ENCODE data around the gene LINC00237. TPM values are rescaled to one million over a fixed set of nuclear protein-coding genes. Genes with fewer than 3 reads are reported as not detected.

The LINC00237 gene
- total and polyA plus RNA-seq, 2 experiments from 2014 or later: 0.31 to 2.0 TPM

DNA sequence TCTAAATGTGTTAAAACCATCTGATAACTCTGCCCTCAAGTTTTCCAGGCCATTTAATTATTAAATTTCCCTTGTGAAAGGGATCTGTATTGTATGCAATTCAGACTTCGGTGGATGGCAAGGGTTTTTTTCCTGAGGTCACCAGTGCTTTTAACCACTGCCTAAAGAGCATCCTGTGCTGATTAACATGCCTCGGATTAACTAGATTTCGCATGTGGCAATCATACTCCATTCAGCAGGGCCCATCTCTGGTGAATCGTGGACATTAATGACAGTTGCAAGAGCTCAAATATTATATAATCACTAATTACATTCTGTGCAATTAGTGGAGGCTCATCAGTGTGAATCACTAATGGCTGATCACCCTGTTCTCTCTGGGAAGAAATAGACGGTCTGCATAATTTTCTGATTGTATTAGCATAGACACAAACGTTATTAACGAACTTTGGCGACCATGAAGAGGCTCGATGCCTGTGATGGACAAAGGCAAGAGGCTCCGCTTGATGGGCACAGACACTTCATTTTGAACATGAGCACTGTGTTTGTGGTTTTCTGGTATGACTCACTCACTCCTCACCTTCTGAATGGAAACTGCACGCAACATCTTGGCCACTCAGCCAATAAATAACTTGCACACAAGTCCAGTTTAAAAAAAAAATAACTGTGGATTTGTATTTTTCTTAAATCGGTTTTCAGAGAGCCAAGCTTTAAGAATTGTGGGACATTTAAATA is 31.4 kb downstream of the LINC00237 start:
- Mint-ChIP-seq H3K4me1 (0 out of 3 replicates have a peak, but pooled peaks cover 3% of the 10 kb centered on the region), H3K27me3 (ENCODE audit: insufficient read depth, low read depth, poor library complexity) (peaks cover 6% of the 10 kb centered on the region), H3K4me3 (no peak overlapping the region), H3K9me3 (no peaks in the 10 kb centered on the region), H3K36me3 (ENCODE audit: low read depth) (no peaks in the 10 kb centered on the region), H3K27ac (no peak overlapping the region)
- Histone ChIP-seq H3K4me1 (ENCODE audit: insufficient read depth) (no peaks in the 10 kb centered on the region), H3K79me2 (replicated peaks; ENCODE audit: insufficient read depth) (no peaks in the 10 kb centered on the region), H2AFZ (no peak overlapping the region; the same call in 1 of the 2 replicates), H3K4me2 (no peak overlapping the region), H3K9me2 (ENCODE audit: insufficient read depth) (no peaks in the 10 kb centered on the region), H3K27ac (ENCODE audit: low read depth) (no peak overlapping the region), H3K36me3 (ENCODE audit: insufficient read depth) (no peaks in the 10 kb centered on the region), H3F3A (replicated peaks; ENCODE audit: low read depth) (no peaks in the 10 kb centered on the region), H3K27me3 (ENCODE audit: insufficient read depth) (no peaks in the 10 kb centered on the region), H4K20me1 (replicated peaks; ENCODE audit: insufficient read depth) (no peaks in the 10 kb centered on the region), H3K4me3 (no peak overlapping the region)
- DNase-seq (ENCODE audit: low spot score) (no peak), ATAC-seq (no peak)
- TF ChIP-seq JUNB (IDR thresholded peaks at IDR 0.05; ENCODE audit: unreplicated experiment) (no peak), ZNF114 (CRISPR knock-in tag; IDR thresholded peaks at IDR 0.05) (no peak), ETS1 (IDR thresholded peaks at IDR 0.05) (no peak), STAT1 (IDR thresholded peaks at IDR 0.05; ENCODE audit: unreplicated experiment) (no peak), CREB1 (CRISPR knock-in tag; IDR thresholded peaks at IDR 0.05; ENCODE audit: low read depth) (no peak), ZNF462 (CRISPR knock-in tag; IDR thresholded peaks at IDR 0.05) (no peak), EZH2phosphoT487 (IDR thresholded peaks at IDR 0.05; ENCODE audit: unreplicated experiment) (no peak), REST (IDR thresholded peaks at IDR 0.05; ENCODE audit: unreplicated experiment) (no peak), NANOG (IDR thresholded peaks at IDR 0.05; ENCODE audit: borderline replicate concordance) (no peak), POLR2AphosphoS5 (IDR thresholded peaks at IDR 0.05; ENCODE audit: low read depth) (no peak)
- TF ChIP-seq, protein P1, sequence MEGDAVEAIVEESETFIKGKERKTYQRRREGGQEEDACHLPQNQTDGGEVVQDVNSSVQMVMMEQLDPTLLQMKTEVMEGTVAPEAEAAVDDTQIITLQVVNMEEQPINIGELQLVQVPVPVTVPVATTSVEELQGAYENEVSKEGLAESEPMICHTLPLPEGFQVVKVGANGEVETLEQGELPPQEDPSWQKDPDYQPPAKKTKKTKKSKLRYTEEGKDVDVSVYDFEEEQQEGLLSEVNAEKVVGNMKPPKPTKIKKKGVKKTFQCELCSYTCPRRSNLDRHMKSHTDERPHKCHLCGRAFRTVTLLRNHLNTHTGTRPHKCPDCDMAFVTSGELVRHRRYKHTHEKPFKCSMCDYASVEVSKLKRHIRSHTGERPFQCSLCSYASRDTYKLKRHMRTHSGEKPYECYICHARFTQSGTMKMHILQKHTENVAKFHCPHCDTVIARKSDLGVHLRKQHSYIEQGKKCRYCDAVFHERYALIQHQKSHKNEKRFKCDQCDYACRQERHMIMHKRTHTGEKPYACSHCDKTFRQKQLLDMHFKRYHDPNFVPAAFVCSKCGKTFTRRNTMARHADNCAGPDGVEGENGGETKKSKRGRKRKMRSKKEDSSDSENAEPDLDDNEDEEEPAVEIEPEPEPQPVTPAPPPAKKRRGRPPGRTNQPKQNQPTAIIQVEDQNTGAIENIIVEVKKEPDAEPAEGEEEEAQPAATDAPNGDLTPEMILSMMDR (conservative IDR thresholded peaks at IDR 0.05; ENCODE audit: low read depth in 2 of 2): no peak

Measured in GM23338 (cell line).